ENCODE results near the gene ERFL. TPM values are rescaled to one million over a fixed set of nuclear protein-coding genes. Genes with fewer than 3 reads are reported as not detected.

The ERFL gene
- total and polyA plus RNA-seq, 8 donors, result 0.06 to 0.37 (median 0.22) TPM; not detected in 1

DNA sequence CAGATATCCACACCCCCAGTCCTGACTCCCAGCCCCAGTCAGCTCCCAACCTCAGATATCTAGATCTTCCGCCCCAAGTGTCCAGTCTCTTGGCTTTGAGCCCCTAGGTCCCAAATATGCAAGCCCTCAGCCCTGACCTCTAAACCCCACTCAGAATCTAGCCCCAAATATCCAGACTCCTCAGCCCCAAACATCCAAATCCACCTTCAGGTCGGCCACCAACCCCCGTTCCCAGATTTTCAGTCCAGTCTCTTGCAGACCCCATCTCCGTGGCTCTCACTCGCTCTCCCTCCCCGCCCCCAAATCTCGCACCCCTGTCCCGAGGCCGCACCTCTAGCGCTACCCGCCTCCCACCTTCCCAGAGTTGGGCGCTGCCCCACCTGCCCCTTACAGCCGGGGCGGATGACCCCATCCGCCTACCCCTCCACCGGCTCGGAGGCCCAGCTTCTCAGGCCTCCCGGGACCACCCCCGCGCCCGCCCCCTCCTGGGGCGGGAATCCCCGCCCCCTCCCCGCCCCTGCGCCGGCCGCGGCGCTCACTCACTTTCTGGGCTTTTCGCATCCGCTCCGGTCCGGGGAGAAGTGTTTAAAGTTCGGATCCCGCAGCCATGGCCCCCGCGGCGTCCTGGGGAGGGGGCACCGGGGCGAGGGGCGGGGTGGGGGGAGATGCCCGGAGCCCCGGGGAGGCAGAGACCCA, 604 bp downstream of the ERFL start:
- H3K36me3 ChIP-seq, result no peaks in the 10 kb centered on the region
- H3K27ac ChIP-seq, result no peak overlapping the region
- WGBS, 2 donors, result 18 to 31% methylated on average over 36 to 43 of the region's 43 CpGs
- peak overlapping the region in 3 of 4 donors; percentile 23 to 58 (median 44) for H3K4me3 ChIP-seq
- intact Hi-C loops (cut with DNase I), result no loop called here
- ATAC-seq (peak in 1 of 4 donors; percentile 8), FAIRE-seq (no peak), DNase-seq (peak in 1 of 6 donors; percentile 62)
- H3K27me3 ChIP-seq, result no peaks in the 10 kb centered on the region
- TF ChIP-seq, protein P1, sequence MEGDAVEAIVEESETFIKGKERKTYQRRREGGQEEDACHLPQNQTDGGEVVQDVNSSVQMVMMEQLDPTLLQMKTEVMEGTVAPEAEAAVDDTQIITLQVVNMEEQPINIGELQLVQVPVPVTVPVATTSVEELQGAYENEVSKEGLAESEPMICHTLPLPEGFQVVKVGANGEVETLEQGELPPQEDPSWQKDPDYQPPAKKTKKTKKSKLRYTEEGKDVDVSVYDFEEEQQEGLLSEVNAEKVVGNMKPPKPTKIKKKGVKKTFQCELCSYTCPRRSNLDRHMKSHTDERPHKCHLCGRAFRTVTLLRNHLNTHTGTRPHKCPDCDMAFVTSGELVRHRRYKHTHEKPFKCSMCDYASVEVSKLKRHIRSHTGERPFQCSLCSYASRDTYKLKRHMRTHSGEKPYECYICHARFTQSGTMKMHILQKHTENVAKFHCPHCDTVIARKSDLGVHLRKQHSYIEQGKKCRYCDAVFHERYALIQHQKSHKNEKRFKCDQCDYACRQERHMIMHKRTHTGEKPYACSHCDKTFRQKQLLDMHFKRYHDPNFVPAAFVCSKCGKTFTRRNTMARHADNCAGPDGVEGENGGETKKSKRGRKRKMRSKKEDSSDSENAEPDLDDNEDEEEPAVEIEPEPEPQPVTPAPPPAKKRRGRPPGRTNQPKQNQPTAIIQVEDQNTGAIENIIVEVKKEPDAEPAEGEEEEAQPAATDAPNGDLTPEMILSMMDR (IDR thresholded peaks at IDR 0.05), result no peak
- H3K9me3 ChIP-seq, result no peaks in the 10 kb centered on the region
- H3K4me1 ChIP-seq, result no peaks in the 10 kb centered on the region

DNA sequence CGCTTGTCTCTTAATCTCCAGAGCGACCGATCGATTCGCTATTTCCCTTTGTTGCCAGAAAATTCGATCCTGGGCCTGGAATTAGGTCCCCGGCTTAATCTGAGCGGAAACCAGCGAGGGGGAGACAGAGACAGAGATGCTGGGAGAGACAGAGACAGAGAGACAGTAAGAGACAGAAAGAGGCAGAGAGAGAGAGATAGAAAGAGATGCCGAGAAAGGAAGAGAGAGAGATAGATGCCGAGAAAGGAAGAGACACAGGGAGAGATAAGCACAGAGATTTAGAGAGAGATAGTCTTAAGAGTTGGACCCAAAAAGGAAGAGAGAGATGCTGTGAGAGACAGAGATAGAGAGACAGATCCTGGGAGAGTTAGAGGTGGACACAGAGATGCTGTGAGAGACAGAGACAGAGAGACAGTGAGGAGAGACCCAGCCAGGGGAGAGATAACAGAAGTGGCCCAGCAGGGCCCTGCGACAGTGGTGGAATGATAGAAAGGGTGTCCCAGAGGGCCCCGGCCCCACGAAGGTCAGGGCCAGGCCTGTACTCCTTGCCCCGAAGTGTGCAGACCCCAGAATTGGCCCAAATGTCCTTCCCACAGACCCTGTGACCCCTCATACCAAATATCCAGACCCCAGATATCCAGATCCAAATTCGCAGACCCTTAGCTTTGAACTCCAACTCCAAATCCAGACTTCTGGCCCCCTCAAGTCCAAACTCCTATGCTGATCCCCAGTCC, 1.3 kb downstream of the ERFL start:
- no peak overlapping the region for H3K27ac ChIP-seq
- TF ChIP-seq, protein P1 (IDR thresholded peaks at IDR 0.05), result no peak
- 65 to 68% methylated on average over 15 to 16 of the region's 16 CpGs for WGBS, 2 donors
- H3K4me1 ChIP-seq, result no peaks in the 10 kb centered on the region
- no peak for ATAC-seq
- H3K27me3 ChIP-seq, result no peaks in the 10 kb centered on the region
- no peaks in the 10 kb centered on the region for H3K36me3 ChIP-seq
- no peak for DNase-seq
- FAIRE-seq, result no peak
- H3K9me3 ChIP-seq, result no peaks in the 10 kb centered on the region
- no peak overlapping the region for H3K4me3 ChIP-seq
- intact Hi-C loops (cut with DNase I), result no loop called here

DNA sequence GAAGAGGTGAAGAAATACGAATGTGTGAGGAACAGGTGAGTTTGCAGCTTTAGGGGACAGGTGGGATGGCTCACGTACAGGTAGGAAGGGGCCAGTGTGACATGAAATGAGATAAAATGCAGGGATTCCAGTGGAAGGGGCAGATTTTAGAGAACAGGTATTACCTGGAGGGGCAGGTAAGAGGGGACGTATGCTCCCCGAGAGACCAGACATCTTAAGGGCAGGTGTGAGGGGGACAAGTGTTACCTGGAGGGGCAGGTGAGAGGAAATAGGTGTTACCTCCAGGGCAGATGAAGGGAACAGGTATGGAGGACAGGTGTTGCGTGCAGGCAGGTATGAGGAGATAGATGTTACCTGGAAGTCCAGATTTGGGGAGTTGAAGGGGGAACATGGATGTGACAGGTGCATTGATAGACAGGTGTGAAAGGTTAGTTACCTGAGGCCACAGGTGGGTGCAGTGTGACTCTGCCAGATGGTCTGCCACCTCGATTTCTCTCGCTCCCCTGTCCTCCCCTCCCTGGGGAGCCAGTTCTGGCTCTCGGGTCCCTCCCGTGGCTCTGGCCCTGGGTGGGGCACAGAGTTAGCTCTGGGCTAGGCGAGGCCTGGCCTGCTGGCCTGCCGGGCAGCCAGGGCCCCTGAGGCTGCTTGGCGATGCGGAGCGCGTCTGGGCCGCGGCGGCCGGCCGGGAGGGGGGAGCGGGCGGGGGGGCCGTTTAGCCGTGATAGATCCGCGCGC, 2.1 kb downstream of the ERFL start:
- no peaks in the 10 kb centered on the region for H3K36me3 ChIP-seq
- H3K4me1 ChIP-seq, result no peaks in the 10 kb centered on the region
- FAIRE-seq, result no peak
- no peaks in the 10 kb centered on the region for H3K27me3 ChIP-seq
- ATAC-seq, result no peak
- no peak overlapping the region for H3K27ac ChIP-seq
- peak in 1 of 6 donors; percentile 35 for DNase-seq
- intact Hi-C loops (cut with DNase I), result no loop called here
- 57 to 61% methylated on average over 25 to 27 of the region's 27 CpGs for WGBS, 2 donors
- no peak overlapping the region for H3K4me3 ChIP-seq
- TF ChIP-seq, protein P1 (IDR thresholded peaks at IDR 0.05), result no peak
- no peaks in the 10 kb centered on the region for H3K9me3 ChIP-seq

DNA sequence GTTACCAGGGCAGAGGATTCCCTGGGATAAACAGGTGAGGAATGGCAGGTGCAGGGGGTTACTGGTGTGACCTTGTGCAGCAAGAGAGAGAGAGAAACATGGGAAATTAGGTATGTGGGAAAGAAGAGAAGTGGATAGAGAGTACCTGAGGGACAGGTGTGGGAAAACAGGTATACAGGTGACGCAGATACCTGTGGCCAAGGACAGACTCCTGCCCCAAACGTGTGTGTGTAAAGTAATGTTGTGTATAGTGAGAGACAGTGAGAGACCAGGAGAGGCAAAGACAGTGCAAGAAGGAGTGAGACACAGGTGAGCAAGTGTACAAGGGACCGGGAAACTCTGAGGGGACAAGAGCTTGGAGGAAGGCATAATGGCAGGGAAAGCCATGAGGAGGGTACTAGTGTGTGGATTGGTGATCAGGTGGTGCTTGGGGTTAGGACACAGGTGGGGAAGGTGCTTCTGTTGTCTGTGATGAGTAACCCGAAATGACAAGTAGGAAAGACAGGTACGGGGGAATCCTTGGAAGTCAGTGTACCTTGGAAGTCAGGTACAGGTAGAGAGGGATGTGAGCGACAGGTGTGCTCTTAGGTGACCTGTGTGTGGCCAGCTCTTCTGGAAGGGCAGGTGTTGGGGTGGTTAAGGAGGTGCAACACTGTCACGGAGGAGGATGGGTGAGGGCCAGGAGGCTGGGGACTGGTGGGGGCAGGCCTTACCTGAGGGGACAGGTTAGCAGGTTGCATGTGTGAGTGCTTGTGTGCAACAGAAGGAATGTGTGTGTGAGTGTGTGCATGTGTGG, 2.8 kb downstream of the ERFL start:
- no peak for FAIRE-seq
- peak in 1 of 6 donors; percentile 26 for DNase-seq

More for the DNA sequence above, 2.8 kb downstream of the ERFL start:
- WGBS, 2 donors, result 52 to 61% methylated on average over 7 of the region's 7 CpGs
- Histone ChIP-seq H3K36me3 (no peaks in the 10 kb centered on the region), H3K9me3 (no peaks in the 10 kb centered on the region), H3K4me3 (no peak overlapping the region), H3K4me1 (no peaks in the 10 kb centered on the region), H3K27me3 (no peaks in the 10 kb centered on the region), H3K27ac (no peak overlapping the region)
- TF ChIP-seq, protein P1 (IDR thresholded peaks at IDR 0.05), result no peak
- ATAC-seq, result no peak
- intact Hi-C loops (cut with DNase I), result no loop called here
